Cerebellar nuclear complex (tissue), 1 donor: Measurements from ENCODE around the gene FBXO11.
"Not testable (repeated sequence)": the region's sequence is repeated elsewhere in the genome, so short reads cannot be mapped to it uniquely, and the experiment has no call there.

Experiments
- DNase-seq, 2 experiments: peaks; one replicate each; lab custom pipeline; 2025; lab: John Stamatoyannopoulos, UW

Gene FBXO11

DNA sequence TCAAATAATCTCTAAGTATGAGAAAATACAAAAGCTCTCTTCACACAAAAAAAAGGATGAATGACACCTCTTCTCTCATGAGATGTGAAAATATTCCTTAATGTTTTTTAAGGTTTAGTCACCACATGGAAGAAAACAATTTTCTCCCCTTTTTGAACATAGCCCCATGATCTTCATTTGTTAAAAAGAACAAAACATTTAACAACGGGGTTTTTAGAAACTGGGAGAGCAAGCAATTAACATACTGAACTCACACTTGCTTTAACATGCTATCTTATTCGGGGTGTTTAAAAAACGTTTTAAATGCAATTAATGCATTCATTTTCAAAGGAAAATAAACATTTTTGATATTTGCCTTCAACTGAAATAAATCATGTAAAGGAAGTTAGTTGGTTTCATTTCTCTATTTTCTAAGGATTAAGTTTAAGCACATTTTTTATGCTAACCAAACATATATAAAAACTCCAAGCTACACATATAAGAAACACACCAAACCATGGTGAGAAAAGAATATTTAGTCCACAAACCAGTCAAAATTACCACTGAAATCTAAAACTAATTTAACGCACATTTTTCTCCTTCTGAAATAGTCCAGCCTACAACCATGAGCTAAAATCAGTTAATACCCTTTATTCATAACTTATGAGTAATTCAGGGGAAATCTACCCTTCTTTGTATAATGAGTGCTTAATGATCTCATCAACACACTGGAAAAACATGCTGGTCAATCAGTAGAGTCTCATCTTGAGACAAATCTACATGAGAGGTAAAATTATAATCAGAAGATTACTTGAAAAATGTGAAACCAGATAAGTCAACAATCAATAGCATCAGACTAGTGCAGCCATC, 8.2 kb downstream of the FBXO11 start:
- no peak for DNase-seq

DNA sequence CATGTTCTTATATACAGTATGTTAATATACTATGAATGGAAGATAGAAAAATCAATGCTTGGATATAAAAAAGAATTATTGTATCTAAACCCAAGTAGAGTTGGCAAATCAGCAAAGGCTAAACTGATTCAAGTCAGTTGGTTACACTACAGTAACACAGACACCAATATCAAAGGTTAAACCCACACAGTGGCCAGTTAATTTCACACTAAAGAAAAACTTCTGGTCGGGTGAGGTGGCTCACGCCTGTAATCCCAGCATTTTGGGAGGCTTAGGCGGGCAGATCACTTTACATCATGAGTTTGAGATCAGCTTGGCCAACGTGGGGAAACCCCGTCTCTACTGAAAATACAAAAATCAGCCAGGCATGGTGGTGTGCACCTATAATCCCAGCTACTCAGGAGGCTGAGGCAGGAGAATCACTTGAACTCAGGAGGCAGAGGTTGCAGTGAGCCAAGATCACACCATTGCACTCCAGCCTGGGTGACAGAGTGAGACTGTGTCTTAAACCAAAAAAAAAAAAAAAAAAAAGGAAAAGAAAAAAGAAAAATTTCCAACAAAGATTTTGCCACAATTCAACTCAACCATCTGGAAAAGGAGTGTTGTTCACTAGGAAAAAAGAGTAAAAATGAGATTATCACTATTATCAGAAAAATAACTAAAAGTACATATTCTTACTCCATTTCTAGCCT, 9.0 kb downstream of the FBXO11 start:
- DNase-seq, result not testable (repeated sequence)

DNA sequence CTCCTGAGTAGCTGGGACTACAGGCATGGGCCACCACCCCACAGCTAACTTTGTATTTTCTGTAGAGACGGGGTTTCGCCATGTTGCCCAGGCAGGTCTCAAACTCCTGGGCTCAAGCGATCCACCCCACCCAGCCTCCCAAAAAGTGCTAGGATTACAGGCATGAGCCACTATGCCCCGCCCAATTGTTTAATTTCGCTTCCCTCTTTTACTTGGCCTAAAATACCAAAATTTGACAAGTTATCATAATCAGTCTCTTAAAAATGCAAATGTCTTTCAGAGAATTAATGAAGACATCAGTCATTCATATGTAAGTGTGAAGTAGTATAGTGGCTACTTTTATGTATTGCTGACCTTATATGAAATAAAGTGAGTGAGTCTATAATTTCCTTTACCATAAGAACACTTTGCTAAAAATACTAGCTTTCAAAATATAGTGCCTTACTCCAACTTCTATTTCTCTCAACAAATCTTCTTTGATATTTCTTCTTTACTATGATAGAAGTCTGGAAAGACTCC, 9.8 kb downstream of the FBXO11 start:
- DNase-seq, result no peak

DNA sequence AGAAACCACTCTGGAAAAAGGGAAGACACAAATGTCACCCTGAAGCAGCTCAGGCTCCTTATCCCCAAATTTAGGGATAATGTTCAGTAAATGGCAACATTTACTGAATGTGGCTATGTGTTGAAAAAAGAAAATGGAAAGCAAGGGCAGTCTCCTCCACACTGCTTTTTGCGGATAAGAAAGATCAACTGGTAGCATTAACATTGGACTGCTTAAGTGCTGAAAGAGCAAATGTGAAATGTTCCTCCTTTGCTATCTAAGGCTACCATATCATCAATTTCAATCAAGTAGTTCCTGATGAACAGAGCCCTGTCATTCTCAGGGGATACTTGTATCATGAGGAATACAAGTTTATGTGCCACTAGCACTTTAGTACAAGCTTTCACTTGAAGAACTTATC, 12.5 kb downstream of the FBXO11 start:
- no peak for DNase-seq

DNA sequence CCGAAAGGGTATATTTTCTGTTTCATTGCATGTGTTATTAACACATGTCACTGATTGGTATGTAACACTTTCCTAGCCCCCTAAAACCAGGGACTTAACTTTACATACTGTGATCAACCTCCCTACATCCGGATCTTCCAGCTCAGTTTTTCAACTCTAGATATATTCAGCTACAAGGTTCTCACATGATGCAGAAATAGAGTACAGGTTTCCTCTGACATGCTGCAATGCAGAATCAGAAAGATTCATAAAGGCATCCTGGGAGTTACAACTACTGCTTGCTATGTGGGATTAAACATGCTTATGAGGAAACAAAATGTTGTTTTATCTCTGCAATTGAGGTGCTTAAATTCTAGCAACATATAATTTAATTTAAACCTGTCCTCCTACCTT, 14.0 kb downstream of the FBXO11 start:
- DNase-seq, result no peak

DNA sequence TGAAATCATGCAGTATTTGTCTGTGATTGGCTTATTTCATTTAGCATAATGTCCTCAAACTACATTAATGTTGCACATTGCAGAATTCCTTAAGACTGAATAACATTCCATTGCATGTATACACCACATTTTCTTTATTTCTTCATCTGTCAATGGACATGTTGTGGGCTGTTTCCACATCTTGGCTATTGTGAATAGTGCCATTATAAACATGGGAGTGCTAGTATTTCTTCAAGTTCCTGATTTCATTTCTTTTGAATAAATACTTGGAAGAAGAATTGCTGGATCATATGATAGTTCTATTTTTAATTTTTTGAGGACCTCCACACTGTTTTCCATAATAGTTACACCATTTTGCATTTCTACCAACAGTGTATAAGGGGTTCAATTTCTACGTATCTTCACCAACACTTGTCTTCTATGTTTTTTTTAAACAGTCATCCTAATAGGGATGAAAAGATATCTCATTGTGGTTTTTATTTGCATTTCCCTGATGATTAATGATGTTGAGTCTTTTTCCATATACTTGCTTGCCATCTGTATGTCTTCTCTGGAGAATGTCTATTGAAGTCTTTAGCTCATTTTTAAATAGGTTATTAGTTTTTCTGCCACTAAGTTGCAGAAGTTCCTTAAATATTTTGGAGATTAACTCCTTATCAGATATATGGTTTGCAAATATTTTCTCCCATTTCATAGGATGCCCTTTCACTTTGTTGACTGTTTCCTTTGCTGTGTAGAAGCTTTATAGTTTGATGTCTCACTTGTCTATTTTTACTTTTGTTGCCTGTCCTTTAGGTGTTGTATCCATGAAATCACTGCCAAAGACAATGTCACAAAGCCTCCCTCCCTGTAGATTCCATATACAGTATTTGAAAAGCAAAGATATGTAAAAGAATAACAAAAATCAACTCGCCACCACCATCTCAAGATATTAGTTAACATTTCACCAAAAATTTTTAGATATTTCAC, 14.6 kb downstream of the FBXO11 start:
- DNase-seq, result no peak

DNA sequence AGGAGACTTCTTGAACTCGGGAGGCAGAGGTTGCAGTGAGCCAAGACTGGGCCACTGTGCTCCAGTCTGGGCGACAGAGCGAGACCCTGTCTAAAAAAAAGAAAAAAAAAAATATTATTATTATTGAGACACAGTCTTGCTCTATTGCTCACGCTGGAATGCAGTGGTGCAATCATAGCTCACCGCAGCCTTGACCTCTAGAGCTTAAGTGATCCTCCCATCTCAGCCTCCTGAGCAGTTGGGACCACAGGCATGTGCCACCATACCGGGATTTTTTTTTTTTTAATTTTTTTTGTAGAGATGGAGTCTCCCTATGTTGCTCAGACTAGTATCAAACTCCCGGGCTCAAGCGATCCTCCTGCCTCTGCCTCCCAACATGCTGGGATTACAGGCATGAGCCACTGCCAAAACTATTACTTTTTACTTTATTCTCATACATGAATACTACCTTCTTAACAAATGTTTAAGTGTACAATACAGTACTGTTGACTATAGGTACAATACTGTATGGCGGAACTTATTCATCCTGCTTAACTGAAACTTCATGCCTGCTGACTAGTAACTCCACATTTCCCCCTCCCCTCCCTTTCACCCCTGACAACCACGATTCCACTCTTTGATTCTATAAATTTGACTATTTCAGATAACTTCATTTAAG, 15.5 kb downstream of the FBXO11 start:
- no peak for DNase-seq

DNA sequence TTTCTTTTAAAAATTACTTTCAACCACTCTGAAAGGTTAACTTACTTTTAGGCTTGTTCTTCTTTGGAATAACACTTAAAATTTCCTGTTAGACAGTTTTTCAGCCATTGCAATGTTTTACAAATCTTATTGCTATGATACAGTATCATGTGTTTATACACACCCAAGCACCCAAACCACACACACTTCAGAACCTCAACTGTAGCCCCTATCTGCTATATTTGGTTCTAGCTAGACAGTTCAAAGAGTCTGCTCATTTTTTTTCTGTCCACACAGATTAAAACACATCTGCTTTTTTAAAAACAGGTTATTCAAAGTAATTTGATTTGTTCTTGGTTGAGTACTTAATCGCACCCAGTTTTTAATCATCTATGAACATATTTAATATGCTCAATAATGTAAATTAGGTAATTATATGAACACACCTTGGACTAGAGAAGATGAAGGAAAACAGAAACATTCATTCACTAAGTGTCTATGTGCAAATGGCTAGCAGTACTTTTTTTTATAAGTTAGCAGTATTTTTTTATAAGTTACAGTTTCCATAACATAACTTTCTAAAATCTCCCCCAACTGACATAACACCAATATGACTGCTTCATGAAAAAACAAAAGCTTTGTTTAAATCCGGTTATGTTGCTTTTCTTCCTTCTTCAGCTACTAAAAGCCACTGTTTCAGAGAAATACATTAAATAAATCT, 17.6 kb downstream of the FBXO11 start:
- no peak for DNase-seq

DNA sequence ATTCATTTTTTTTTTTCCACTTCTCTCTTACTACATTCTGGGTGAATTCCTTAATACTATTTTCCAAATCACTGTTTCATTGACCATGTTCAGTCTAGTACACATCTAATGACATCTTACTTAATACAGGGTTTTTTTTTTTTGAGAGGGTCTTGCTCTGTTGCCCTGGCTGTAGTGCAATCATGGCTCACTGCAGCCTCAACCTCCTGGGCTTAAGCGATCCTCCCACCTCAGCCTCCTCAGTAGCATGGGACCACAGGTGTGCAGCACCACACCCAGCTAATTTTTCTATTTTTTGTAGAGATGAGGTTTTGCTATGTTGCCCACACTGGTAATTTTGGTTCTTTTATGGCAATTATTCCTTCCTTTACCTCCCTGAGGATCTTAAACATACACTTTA, 29.4 kb downstream of the FBXO11 start:
- no peak for DNase-seq

DNA sequence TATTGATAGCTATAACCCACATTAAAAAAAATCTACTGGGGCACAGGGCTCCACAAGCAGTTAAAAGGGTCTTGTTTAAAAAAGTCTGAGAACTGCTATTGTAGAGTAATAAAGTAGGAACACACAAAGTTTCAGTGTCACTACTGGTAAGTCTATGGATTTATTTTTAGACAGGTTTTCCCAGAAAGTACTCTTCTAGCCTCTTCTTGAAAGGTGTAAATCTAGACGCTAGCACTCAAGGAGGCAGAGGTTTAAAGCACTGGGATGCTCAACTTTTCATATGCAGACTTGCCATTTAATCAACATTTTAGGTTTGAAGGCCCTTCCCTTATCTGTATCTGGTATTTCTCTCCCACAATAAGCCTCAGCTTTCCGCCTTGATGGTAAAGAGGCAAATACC, 33.4 kb downstream of the FBXO11 start:
- no peak for DNase-seq

DNA sequence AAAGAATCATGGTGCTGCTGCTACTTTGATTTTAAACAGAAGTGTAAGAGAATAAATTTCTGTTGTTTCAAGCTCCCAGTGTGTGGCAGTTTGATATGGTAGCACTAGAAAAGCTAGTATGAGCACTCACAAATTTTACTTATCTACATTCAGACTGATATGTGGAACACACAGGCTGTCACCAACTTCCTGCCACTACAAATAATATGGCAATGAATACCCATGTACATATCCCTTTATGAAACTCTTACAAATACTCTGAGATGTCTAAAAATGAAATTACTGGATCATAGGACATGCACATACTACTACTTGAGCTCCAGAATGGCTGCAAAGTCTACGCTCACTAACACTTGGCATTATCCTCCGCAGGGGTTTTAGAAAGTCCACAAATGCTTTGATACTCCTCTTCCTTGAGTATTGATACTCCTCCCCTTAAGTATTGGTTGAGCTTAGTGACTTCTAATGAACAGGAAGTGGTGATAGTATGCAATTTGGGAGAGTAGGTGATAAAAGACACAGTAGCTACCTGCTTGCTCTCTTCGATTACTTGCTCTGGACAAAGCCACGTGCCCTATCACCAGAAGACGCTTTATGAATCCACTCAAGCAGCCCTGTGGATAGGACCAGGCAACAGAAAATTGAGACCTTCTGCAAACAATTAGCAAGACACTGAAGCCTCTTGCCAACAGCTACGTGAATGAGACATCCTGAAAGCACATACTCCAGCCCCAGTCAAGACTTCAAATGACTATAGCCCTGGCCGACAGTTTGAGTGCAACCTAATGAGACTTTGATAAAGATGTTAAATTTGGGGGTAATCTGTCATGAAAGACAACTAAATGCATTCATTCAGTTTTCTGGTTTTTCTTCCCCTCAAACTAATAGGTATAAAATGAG, 35.4 kb downstream of the FBXO11 start:
- no peak for DNase-seq

DNA sequence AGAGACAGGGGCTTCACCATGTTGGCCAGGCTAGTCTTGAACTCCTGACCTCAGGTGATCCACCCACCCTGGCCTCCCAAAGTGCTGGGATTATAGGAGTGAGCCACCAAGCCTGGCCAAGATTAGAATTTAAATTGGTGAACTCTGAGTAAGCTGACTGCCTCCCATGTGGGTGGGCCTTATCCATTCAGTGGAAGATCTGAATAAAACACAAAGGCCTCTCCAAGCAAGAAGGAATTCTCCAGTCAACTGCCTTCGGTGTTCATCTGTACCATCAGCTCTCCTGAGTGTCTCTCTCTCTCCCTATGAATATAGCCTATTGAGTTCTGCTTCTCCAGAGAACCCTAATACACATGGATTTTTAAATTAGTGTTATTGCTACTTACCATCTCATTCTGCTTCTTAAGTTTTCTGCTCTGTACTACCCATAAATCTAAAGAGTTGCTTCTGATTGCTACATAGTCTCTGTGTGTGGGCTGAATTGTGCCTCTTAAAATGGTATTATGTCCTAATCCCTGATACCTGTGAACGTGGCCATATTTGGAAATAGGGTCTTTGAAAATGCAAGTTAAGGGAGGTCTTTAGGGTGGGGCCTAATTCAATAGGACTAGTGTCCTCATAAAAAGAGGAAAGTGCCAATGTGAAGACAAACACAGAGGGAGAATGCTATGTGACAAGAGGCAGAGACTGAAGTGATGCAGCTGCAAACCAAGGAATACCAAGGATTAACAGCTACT, 36.3 kb downstream of the FBXO11 start:
- no peak for DNase-seq

DNA sequence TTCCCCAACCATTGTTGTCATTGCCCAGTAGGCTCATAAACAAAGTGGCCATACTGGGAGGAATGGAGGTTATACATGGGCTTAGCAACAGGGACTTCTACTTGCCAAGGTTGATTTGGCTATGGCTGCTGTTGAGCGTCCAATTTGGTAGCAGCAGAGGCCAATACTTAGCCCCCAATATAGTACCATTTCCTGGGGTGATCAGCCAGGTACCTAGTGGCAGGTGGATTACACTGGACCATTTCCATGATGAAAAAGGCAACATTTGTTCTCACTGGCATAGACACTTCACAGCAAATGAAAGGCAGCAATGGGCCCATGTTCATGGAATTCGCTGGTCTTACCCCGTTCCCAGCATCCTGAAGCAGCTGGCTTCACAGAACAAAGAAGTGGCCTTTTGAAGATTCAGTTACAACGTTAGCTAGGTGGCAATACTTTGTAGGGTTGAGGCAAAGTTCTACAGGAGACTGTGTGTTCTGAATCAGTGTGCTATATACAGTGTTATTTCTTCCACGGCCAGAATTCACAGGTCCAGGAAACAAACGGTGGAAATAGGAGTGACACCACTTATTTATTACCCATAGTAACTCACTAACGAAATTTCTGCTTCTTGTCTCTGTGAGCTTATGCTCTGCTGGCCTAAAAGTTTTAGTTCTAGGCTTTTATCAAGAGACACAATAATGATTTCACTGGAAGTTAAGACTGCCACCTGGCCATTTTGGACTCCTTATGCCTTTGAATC, 37.5 kb downstream of the FBXO11 start:
- DNase-seq, result peak in 1 of 2 experiments; percentile 20

DNA sequence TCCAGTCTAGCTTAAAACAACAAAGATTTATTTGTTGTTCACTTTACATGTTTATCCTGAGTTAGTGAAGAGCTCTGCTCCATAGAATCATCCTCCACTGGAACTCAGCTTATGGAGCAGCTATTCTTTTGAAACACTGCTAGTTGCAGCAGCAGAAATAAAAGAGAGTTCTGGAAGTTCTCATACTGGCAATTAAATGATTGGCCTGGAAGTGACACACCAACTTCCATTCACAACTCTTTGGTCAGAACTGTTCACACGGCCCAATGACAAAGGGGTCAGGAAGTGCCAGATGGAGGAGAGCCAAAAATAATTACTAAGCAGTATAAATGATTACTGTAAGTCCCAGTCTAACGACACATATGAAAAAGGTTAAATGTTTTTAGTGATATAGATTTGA, 39.1 kb downstream of the FBXO11 start:
- no peak for DNase-seq

DNA sequence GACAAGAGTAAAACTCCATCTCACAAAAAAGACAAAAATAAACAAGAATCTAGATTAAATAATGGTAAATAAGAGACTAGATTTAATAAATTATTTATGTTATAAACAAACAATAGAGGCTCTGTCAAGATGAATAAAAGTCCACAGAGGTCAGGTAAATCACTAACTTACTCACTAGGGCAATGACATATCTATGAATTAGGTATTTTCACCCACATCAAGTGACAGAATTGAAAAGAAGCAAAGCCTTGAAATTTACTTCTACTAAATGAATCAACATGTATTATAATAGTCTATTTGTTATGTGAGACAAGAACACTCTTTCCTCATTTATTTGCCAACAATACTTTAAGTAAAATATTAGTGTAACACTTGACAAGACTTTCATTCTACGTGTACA, 41.7 kb downstream of the FBXO11 start:
- DNase-seq, result no peak

DNA sequence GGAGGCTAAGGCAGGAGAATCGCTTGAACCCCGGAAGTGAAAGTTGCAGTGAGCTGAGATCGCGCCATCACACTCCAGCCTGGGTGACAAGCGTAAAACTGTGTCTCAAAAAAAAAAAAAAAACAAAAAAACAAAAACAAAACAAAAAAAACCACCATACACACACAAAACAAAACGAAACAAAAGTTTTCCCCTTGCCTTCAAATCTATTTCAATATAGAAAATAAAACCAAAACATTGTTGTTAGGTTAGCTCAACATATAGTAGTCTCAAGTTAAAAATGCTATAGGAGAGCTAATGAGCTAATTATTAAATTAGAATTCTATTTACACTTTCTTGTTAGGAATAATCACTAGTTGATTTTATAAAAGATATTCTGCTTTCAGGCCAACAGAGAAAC, 43.3 kb downstream of the FBXO11 start:
- no peak for DNase-seq

DNA sequence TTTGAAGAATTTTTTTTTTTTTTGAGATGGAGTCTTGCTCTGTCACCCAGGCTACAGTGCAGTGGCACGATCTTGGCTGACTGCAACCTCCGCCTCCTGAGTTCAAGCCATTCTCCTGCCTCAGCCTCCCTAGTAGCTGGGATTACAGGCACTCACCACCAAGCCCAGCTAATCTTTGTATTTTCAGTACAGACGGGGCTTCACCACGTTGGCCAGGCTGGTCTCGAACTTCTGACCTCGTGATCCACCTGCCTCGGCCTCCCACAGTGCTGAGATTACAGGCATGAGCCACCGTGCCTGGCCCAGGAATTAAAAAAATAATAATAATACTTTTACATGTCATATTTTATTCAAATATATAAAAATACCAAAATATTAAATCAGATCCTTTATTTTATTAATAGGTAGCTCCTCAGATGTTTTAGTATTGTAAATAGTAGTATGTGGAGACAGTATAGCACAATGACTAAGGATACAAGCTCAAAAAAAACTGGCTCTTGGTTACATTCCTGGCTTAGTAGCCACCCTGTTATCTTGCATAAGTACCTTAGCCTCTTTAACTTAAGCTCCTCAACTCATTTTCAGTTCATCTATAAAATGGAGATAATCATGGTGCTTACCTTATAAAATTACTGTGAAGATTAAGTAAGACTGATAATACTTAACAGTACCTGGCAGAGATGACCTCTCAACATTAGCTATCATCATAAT, 53.1 kb downstream of the FBXO11 start:
- not testable (repeated sequence) for DNase-seq

DNA sequence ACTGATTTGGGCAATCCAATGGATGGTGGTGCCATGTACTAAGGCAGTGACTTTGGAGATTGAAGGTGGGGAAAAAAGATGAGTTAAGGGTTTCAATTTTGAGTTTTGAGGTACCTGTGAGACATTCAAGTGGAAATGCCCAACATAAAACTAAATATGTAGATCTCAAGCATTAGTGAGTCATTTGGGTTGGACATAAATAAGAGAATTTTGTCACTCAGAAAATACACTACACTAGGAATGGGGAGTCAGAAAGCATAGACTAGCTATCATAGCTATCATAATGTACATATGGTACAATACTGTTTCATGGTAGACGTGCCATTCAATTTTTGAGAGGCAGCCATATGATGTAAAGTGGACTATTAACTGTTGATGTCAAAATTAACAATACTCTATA, 56.1 kb downstream of the FBXO11 start:
- DNase-seq, result no peak
